ENCODE data around the gene MARK1.
"Not testable (repeated sequence)": the region's sequence is repeated elsewhere in the genome, so short reads cannot be mapped to it uniquely, and the experiment has no call there.

Gene MARK1

GRCh38 chr1:220529521-220530020 lies 1.6 kb downstream of the MARK1 start:
- no peak for DNase-seq

GRCh38 chr1:220533504-220534109 lies 5.7 kb downstream of the MARK1 start:
- no peak for DNase-seq

GRCh38 chr1:220544901-220545303 lies 17.0 kb downstream of the MARK1 start:
- no peak for DNase-seq

GRCh38 chr1:220550811-220551399 lies 23.0 kb downstream of the MARK1 start:
- DNase-seq: no peak

- no peak for DNase-seq
Observed at GRCh38 chr1:220551718-220552117, 23.8 kb downstream of the MARK1 start.

- no peak for DNase-seq
Observed at GRCh38 chr1:220552672-220553260, 24.8 kb downstream of the MARK1 start.

GRCh38 chr1:220556641-220557040 lies 28.7 kb downstream of the MARK1 start:
- DNase-seq: no peak

- no peak for DNase-seq
Observed at GRCh38 chr1:220563564-220563963, 35.6 kb downstream of the MARK1 start.

- DNase-seq: no peak
Observed at GRCh38 chr1:220564216-220564615, 36.3 kb downstream of the MARK1 start.

GRCh38 chr1:220565670-220566069 lies 37.7 kb downstream of the MARK1 start:
- DNase-seq: no peak

- DNase-seq: no peak
Observed at GRCh38 chr1:220566869-220567268, 38.9 kb downstream of the MARK1 start.

- no peak for DNase-seq
Observed at GRCh38 chr1:220572416-220572815, 44.5 kb downstream of the MARK1 start.

- DNase-seq: no peak
Observed at GRCh38 chr1:220573836-220574235, 45.9 kb downstream of the MARK1 start.

- DNase-seq: no peak
Observed at GRCh38 chr1:220575718-220576497, 48.0 kb downstream of the MARK1 start.

- no peak for DNase-seq
Observed at GRCh38 chr1:220577926-220578325, 50.0 kb downstream of the MARK1 start.

GRCh38 chr1:220579317-220579716 lies 51.4 kb downstream of the MARK1 start:
- DNase-seq: no peak

- DNase-seq: no peak
Observed at GRCh38 chr1:220592714-220593113, 64.8 kb downstream of the MARK1 start.

GRCh38 chr1:220594356-220594755 lies 66.4 kb downstream of the MARK1 start:
- DNase-seq: no peak

- no peak for DNase-seq
Observed at GRCh38 chr1:220595179-220595578, 67.2 kb downstream of the MARK1 start.

GRCh38 chr1:220604926-220605325 lies 77.0 kb downstream of the MARK1 start:
- no peak for DNase-seq

GRCh38 chr1:220605651-220606050 lies 77.7 kb downstream of the MARK1 start:
- DNase-seq: not testable (repeated sequence)

GRCh38 chr1:220611100-220611499 lies 83.2 kb downstream of the MARK1 start:
- not testable (repeated sequence) for DNase-seq

GRCh38 chr1:220616836-220617235 lies 88.9 kb downstream of the MARK1 start:
- no peak for DNase-seq

- no peak for DNase-seq
Observed at GRCh38 chr1:220628431-220628830, 100.5 kb downstream of the MARK1 start.

Measured in T1000 (cell line).